HG03139 (cell line): Measurements from ENCODE around the gene EXOC6.
"Not testable (repeated sequence)": the region's sequence is repeated elsewhere in the genome, so short reads cannot be mapped to it uniquely, and the experiment has no call there.

Experiments used
- ATAC-seq: cut with Tn5 transposase; IDR thresholded peaks from one replicate; pipeline ENCODE4 v1.9.1; 2021; ENCODE audit not compliant: unreplicated experiment

Gene EXOC6

GRCh38 chr10:93101148-93101547 is 252.8 kb downstream of the EXOC6 start:
- not testable (repeated sequence) for ATAC-seq

- ATAC-seq, result no peak
Measured at GRCh38 chr10:93103953-93104352, 255.6 kb downstream of the EXOC6 start.

DNA sequence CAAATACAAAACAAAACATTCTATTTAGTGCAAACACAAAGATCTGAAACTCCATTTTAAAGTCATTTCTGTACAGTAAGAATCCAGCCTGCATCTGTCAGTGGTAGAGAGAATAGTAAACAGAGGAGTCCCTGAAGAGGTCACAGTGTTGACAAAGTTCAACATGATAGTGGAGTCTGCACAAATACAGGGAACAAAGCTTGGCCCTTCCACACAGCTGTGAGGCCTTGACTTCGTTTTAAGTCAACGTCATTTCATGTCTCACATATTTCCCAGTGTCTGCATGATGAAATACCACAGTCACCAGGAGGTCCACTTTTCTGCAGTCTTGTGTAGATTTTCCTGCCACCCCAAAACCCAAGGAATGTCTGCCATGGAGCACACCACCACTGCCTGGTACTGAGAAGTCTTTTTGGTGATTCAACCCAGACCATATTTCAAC is 258.3 kb downstream of the EXOC6 start:
- no peak for ATAC-seq
